Esophagus squamous epithelium (tissue), 5 donors: ENCODE measurements around the gene PPM1A. TPM values are rescaled to one million over a fixed set of nuclear protein-coding genes. Genes with fewer than 3 reads are reported as not detected.

Experiments used
- DNase-seq: peaks from one replicate; lab custom pipeline; 2025; lab: John Stamatoyannopoulos, UW
- H3K27ac ChIP-seq, 4 donors: fragments of 200-600 bp; sonication (generic); one replicate each; pipeline ENCODE4 v1.5.1; 2016 to 2019; ENCODE audit warnings: mild to moderate bottlenecking in 1 of 4
- H3K27me3 ChIP-seq, 4 donors: fragments of 200-600 bp; sonication (generic); 1 replicate in 3 of 4; 2 replicates in 1 of 4; pipeline versions ENCODE4 v1.5.1 to v1.6.0; 2017 to 2021; ENCODE audit warnings: antibody characterized with exemption in 1 of 4
- H3K36me3 ChIP-seq, 3 donors: fragments of 200-600 bp; sonication (generic); one replicate each; pipeline ENCODE4 v1.5.1; 2016 to 2019
- H3K4me1 ChIP-seq, 3 donors: fragments of 200-600 bp; sonication (generic); one replicate each; pipeline ENCODE4 v1.5.1; 2017 to 2019
- H3K4me3 ChIP-seq, 4 donors: fragments of 200-600 bp; sonication (generic); 1 replicate in 3 of 4; 2 replicates in 1 of 4; pipeline ENCODE4 v1.5.1; 2016 to 2019; ENCODE audit warnings: mild to moderate bottlenecking in 2 of 4, moderate library complexity in 1 of 4
- H3K9me3 ChIP-seq, 3 donors: fragments of 200-600 bp; sonication (generic); one replicate each; pipeline ENCODE4 v1.5.1; 2016 to 2019
- CTCF ChIP-seq, 6 experiments: fragments of 450-650 bp in 4 of 6; fragments of 200-600 bp in 2 of 6; sonication (generic) in 2 of 6; IDR thresholded peaks; one replicate each; pipeline ENCODE4 v1.5.1; 2016 to 2019; ENCODE audit warnings: antibody characterized with exemption in 6 of 6, mild to moderate bottlenecking in 4 of 6, moderate library complexity in 4 of 6
- POLR2A ChIP-seq, 4 donors: fragments of 450-650 bp; IDR thresholded peaks; one replicate each; pipeline ENCODE4 v1.6.1; 2017; ENCODE audit warnings: antibody characterized with exemption in 4 of 4, mild to moderate bottlenecking in 4 of 4, moderate library complexity in 3 of 4
- WGBS, 2 donors: methylation state at CpG; one replicate each; pipeline ENCODE4 v1.1.5; 2018; 5-methylcytosine and 5-hydroxymethylcytosine counted together
- intact Hi-C: fragments of 100-400 bp; cut with DNase I; formaldehyde crosslinking; loops from one replicate; pipeline ENCODE4 v1.15.0; 2022
- total RNA-seq, 4 donors: library from RNA; depleted of rRNA; stranded (reverse); fragments of >200 nt; gene quantifications; one replicate each; pipeline ENCODE4 v1.1.0, GENCODE V29; 2016
- donor health status: DM: yes; HTN: yes; CAD: no.

Gene PPM1A
- total RNA-seq, 4 donors from 2014 or later: 16.7 to 34.3 (median 22.7) TPM

GRCh38 chr14:60226298-60226697, 22.7 kb upstream of the PPM1A start:
- Histone ChIP-seq H3K9me3 (no peaks in the 10 kb centered on the region), H3K4me3 (no peak overlapping the region), H3K4me1 (no peaks in the 10 kb centered on the region), H3K36me3 (no peaks in the 10 kb centered on the region), H3K27ac (no peak overlapping the region), H3K27me3 (no peaks in the 10 kb centered on the region)
- intact Hi-C loops: no loop called here
- 33 to 52% methylated on average over 1 to 2 of the region's 2 CpGs for WGBS, 2 donors
- TF ChIP-seq CTCF (IDR thresholded peaks at IDR 0.05): no peak
- no peak for TF ChIP-seq POLR2A (IDR thresholded peaks at IDR 0.05)
- DNase-seq: no peak

GRCh38 chr14:60227291-60227690, 21.7 kb upstream of the PPM1A start:
- intact Hi-C loops: no loop called here

GRCh38 chr14:60229614-60230013, 19.4 kb upstream of the PPM1A start:
- H3K27ac ChIP-seq: no peak overlapping the region
- H3K36me3 ChIP-seq: no peaks in the 10 kb centered on the region
- TF ChIP-seq POLR2A (IDR thresholded peaks at IDR 0.05) (no peak), CTCF (IDR thresholded peaks at IDR 0.05) (no peak)
- no peaks in the 10 kb centered on the region for H3K9me3 ChIP-seq
- no peaks in the 10 kb centered on the region for H3K27me3 ChIP-seq
- no peak for DNase-seq
- no peaks in the 10 kb centered on the region for H3K4me1 ChIP-seq
- H3K4me3 ChIP-seq: no peak overlapping the region
- intact Hi-C loops: no loop called here

More at GRCh38 chr14:60227291-60227690, 21.7 kb upstream of the PPM1A start:
- TF ChIP-seq POLR2A (IDR thresholded peaks at IDR 0.05) (no peak), CTCF (IDR thresholded peaks at IDR 0.05) (no peak)
- Histone ChIP-seq H3K27ac (no peak overlapping the region), H3K36me3 (no peaks in the 10 kb centered on the region), H3K9me3 (no peaks in the 10 kb centered on the region), H3K27me3 (no peaks in the 10 kb centered on the region), H3K4me1 (no peaks in the 10 kb centered on the region), H3K4me3 (no peak overlapping the region)
- 97 to 100% methylated on average over 1 of the region's 1 CpG for WGBS, 2 donors
- no peak for DNase-seq

GRCh38 chr14:60232185-60232584, 16.8 kb upstream of the PPM1A start:
- intact Hi-C loops: no loop called here
- TF ChIP-seq POLR2A (IDR thresholded peaks at IDR 0.05) (no peak), CTCF (IDR thresholded peaks at IDR 0.05) (no peak)
- no peaks in the 10 kb centered on the region for H3K36me3 ChIP-seq
- no peak overlapping the region for H3K27ac ChIP-seq
- no peaks in the 10 kb centered on the region for H3K27me3 ChIP-seq
- WGBS, 2 donors: 94 to 97% methylated on average over 1 of the region's 1 CpG
- no peak for DNase-seq
- no peak overlapping the region for H3K4me3 ChIP-seq
- no peaks in the 10 kb centered on the region for H3K9me3 ChIP-seq
- no peaks in the 10 kb centered on the region for H3K4me1 ChIP-seq

- intact Hi-C loops: no loop called here
- no peaks in the 10 kb centered on the region for H3K36me3 ChIP-seq
- H3K27me3 ChIP-seq: no peaks in the 10 kb centered on the region
- TF ChIP-seq POLR2A (IDR thresholded peaks at IDR 0.05) (no peak), CTCF (IDR thresholded peaks at IDR 0.05) (no peak)
- DNase-seq: no peak
- no peak overlapping the region for H3K27ac ChIP-seq
- no peaks in the 10 kb centered on the region for H3K4me1 ChIP-seq
- no peaks in the 10 kb centered on the region for H3K9me3 ChIP-seq
- H3K4me3 ChIP-seq: no peak overlapping the region
- WGBS, 2 donors: 78 to 88% methylated on average over 3 of the region's 3 CpGs
Observed at GRCh38 chr14:60233251-60233650, 15.8 kb upstream of the PPM1A start.
